ENCODE measurements around the gene MED27.

The MED27 gene

GRCh38 chr9:131824155-131824594, 255.5 kb downstream of the MED27 start:
- H3K27ac ChIP-seq (ENCODE audit: extremely low read depth, low read depth, low read length): no peak overlapping the region
- H3K9me3 ChIP-seq (ENCODE audit: control insufficient read depth, insufficient read depth, low read depth, low read length): no peaks in the 10 kb centered on the region
- ChIA-PET POLR2A (interaction anchor here (0.5 kb wide), 1 partner anchor 13 kb away, joined by 5 read pairs; no protein-coding TSS in a partner anchor), CTCF (interaction anchor here (0.6 kb wide), 1 partner anchor 1148 kb away, joined by 3 read pairs; no protein-coding TSS in a partner anchor)
- H3K36me3 ChIP-seq (ENCODE audit: control insufficient read depth in 2 of 2, insufficient read depth in 1 of 2, low read length in 2 of 2): no peaks in the 10 kb centered on the region
- TF ChIP-seq ZNF221 (tag by site-specific recombination; IDR thresholded peaks at IDR 0.05; ENCODE audit: borderline replicate concordance) (no peak), ZBTB17 (tag by site-specific recombination; IDR thresholded peaks at IDR 0.05) (no peak), ZNF184 (tag by site-specific recombination; IDR thresholded peaks at IDR 0.05) (no peak), ZEB2 (tag by site-specific recombination; IDR thresholded peaks at IDR 0.05) (no peak), ZNF654 (tag by site-specific recombination; IDR thresholded peaks at IDR 0.05; ENCODE audit: low read depth) (no peak), ZNF274 (IDR thresholded peaks at IDR 0.05; ENCODE audit: low read length) (no peak), ZNF274 (tag by site-specific recombination; IDR thresholded peaks at IDR 0.05; ENCODE audit: borderline replicate concordance) (no peak), ZFP37 (tag by site-specific recombination; IDR thresholded peaks at IDR 0.05) (no peak), ZSCAN5A (tag by site-specific recombination; IDR thresholded peaks at IDR 0.05) (no peak)
- TF ChIP-seq, protein P1, sequence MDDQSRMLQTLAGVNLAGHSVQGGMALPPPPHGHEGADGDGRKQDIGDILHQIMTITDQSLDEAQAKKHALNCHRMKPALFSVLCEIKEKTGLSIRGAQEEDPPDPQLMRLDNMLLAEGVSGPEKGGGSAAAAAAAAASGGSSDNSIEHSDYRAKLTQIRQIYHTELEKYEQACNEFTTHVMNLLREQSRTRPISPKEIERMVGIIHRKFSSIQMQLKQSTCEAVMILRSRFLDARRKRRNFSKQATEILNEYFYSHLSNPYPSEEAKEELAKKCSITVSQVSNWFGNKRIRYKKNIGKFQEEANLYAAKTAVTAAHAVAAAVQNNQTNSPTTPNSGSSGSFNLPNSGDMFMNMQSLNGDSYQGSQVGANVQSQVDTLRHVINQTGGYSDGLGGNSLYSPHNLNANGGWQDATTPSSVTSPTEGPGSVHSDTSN (CRISPR knock-in tag; IDR thresholded peaks at IDR 0.05): no peak
- no peaks in the 10 kb centered on the region for H3K4me1 ChIP-seq (ENCODE audit: control insufficient read depth, insufficient read depth, low read length)
- no peak overlapping the region for H3K4me3 ChIP-seq (ENCODE audit: low read depth, low read length)

- POLR2A ChIA-PET: interaction anchor here (0.5 kb wide), 1 partner anchor 13 kb away, joined by 5 read pairs; no protein-coding TSS in a partner anchor
- H3K4me1 ChIP-seq (ENCODE audit: control insufficient read depth, insufficient read depth, low read length): no peaks in the 10 kb centered on the region
- H3K27ac ChIP-seq (ENCODE audit: extremely low read depth, low read depth, low read length): no peak overlapping the region
- no peaks in the 10 kb centered on the region for H3K36me3 ChIP-seq (ENCODE audit: control insufficient read depth in 2 of 2, insufficient read depth in 1 of 2, low read length in 2 of 2)
- TF ChIP-seq IKZF3 (tag by site-specific recombination; IDR thresholded peaks at IDR 0.05) (no peak), ZNF76 (tag by site-specific recombination; IDR thresholded peaks at IDR 0.05; ENCODE audit: borderline replicate concordance, low read depth) (no peak), MEIS1 (CRISPR knock-in tag; IDR thresholded peaks at IDR 0.05; ENCODE audit: borderline replicate concordance) (no peak), ZNF16 (tag by site-specific recombination; IDR thresholded peaks at IDR 0.05; ENCODE audit: low read depth) (no peak), ZNF521 (tag by site-specific recombination; IDR thresholded peaks at IDR 0.05) (no peak), RBAK (tag by site-specific recombination; IDR thresholded peaks at IDR 0.05) (no peak), ZNF221 (tag by site-specific recombination; IDR thresholded peaks at IDR 0.05; ENCODE audit: borderline replicate concordance) (no peak), ATF2 (tag by site-specific recombination; IDR thresholded peaks at IDR 0.05; ENCODE audit: low read depth) (no peak), ZBTB21 (tag by site-specific recombination; IDR thresholded peaks at IDR 0.05) (no peak), ZFP69B (tag by site-specific recombination; IDR thresholded peaks at IDR 0.05) (no peak), ZNF426 (tag by site-specific recombination; IDR thresholded peaks at IDR 0.05) (no peak), SALL2 (tag by site-specific recombination; IDR thresholded peaks at IDR 0.05; ENCODE audit: borderline replicate concordance) (no peak), ZNF121 (tag by site-specific recombination; IDR thresholded peaks at IDR 0.05) (no peak), GLIS2 (tag by site-specific recombination; IDR thresholded peaks at IDR 0.05) (no peak), ZNF133 (tag by site-specific recombination; IDR thresholded peaks at IDR 0.05) (no peak)
- CTCF ChIA-PET: interaction anchor here (0.6 to 0.8 kb wide), 2 partner anchors 68 to 436 kb away, joined by 3 to 5 read pairs; no protein-coding TSS in a partner anchor
- H3K9me3 ChIP-seq (ENCODE audit: control insufficient read depth, insufficient read depth, low read depth, low read length): no peaks in the 10 kb centered on the region
- H3K4me3 ChIP-seq (ENCODE audit: low read depth, low read length): no peak overlapping the region
These were observed 255.9 kb downstream of the MED27 start for GRCh38 chr9:131823701-131824146.

All from HEK293 (cell line).